ENCODE measurements around the gene FN3KRP.

FN3KRP gene

GRCh38 chr17:82709676-82710498, 6.6 kb upstream of the FN3KRP start:
- no peaks in the 10 kb centered on the region for H3K4me1 ChIP-seq (ENCODE audit: control insufficient read depth, insufficient read depth, low read length, poor library complexity, severe bottlenecking)
- H3K27me3 ChIP-seq (replicated peaks; ENCODE audit: control insufficient read depth, insufficient read depth, low read length, poor library complexity, severe bottlenecking), result no peaks in the 10 kb centered on the region
- DNase-seq, result no peak
- H3K9me3 ChIP-seq (ENCODE audit: control insufficient read depth, low read length), result no peaks in the 10 kb centered on the region
- no peak overlapping the region for H3K27ac ChIP-seq (ENCODE audit: insufficient read depth, low read length, poor library complexity, severe bottlenecking)
- no peaks in the 10 kb centered on the region for H3K36me3 ChIP-seq (ENCODE audit: control insufficient read depth, insufficient read depth, low read length)
- no peak overlapping the region for H3K4me3 ChIP-seq (ENCODE audit: insufficient read depth, low read depth, low read length, poor library complexity, severe bottlenecking)

DNA sequence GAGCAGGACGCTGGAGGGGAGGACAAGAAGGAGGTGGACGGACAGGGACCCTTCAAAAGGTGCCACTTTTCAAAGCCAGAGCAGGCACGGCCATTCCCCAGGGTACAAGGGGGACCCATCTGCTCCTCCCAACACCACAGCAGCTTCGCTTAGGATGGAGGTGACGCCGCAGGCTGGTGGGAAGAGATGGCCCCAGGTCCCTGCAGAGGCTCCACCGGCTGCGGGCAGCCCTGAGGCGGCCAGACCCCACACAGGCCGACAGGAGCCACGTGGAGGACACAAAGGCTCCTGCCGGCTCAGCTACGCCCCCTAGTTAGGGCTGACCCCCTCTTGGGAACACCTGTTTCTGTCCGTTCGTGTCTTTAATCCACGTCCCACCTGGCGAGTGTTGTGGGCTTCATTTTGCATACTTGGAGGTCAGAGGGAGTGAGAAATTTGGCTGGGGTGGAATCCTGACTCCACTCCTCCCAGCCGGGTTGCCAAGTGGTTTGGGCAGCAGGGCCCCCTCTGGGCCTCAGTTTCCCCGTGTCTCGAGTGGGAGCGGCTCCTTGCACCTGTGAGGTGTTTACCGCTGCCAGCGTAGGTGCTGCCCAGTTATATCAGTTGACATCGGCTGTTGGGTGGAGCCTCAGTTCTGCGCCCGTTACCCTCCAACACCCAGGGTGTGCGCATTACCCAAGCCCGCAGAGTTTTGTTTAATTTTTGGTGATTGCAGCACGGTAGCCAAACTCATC, 5.8 kb upstream of the FN3KRP start:
- H3K27me3 ChIP-seq (replicated peaks; ENCODE audit: control insufficient read depth, insufficient read depth, low read length, poor library complexity, severe bottlenecking), result no peaks in the 10 kb centered on the region
- no peaks in the 10 kb centered on the region for H3K36me3 ChIP-seq (ENCODE audit: control insufficient read depth, insufficient read depth, low read length)
- H3K27ac ChIP-seq (ENCODE audit: insufficient read depth, low read length, poor library complexity, severe bottlenecking), result no peak overlapping the region
- H3K9me3 ChIP-seq (ENCODE audit: control insufficient read depth, low read length), result no peaks in the 10 kb centered on the region
- no peak overlapping the region for H3K4me3 ChIP-seq (ENCODE audit: insufficient read depth, low read depth, low read length, poor library complexity, severe bottlenecking)
- no peak for DNase-seq
- H3K4me1 ChIP-seq (ENCODE audit: control insufficient read depth, insufficient read depth, low read length, poor library complexity, severe bottlenecking), result no peaks in the 10 kb centered on the region

GRCh38 chr17:82713071-82713723, 3.3 kb upstream of the FN3KRP start:
- Histone ChIP-seq H3K27ac (ENCODE audit: insufficient read depth, low read length, poor library complexity, severe bottlenecking) (no peak overlapping the region), H3K27me3 (replicated peaks; ENCODE audit: control insufficient read depth, insufficient read depth, low read length, poor library complexity, severe bottlenecking) (no peaks in the 10 kb centered on the region)

GRCh38 chr17:82718986-82719685, 2.6 kb downstream of the FN3KRP start:
- H3K27ac ChIP-seq (ENCODE audit: insufficient read depth, low read length, poor library complexity, severe bottlenecking), result no peak overlapping the region
- no peaks in the 10 kb centered on the region for H3K9me3 ChIP-seq (ENCODE audit: control insufficient read depth, low read length)
- DNase-seq, result no peak
- peaks cover 25% of the 10 kb centered on the region for H3K36me3 ChIP-seq (ENCODE audit: control insufficient read depth, insufficient read depth, low read length)
- no peak overlapping the region for H3K4me3 ChIP-seq (ENCODE audit: insufficient read depth, low read depth, low read length, poor library complexity, severe bottlenecking)
- H3K4me1 ChIP-seq (ENCODE audit: control insufficient read depth, insufficient read depth, low read length, poor library complexity, severe bottlenecking), result peaks cover 13% of the 10 kb centered on the region
- no peaks in the 10 kb centered on the region for H3K27me3 ChIP-seq (replicated peaks; ENCODE audit: control insufficient read depth, insufficient read depth, low read length, poor library complexity, severe bottlenecking)

More at GRCh38 chr17:82713071-82713723, 3.3 kb upstream of the FN3KRP start:
- H3K4me3 ChIP-seq (ENCODE audit: insufficient read depth, low read depth, low read length, poor library complexity, severe bottlenecking), result no peak overlapping the region
- H3K9me3 ChIP-seq (ENCODE audit: control insufficient read depth, low read length), result no peaks in the 10 kb centered on the region
- H3K4me1 ChIP-seq (ENCODE audit: control insufficient read depth, insufficient read depth, low read length, poor library complexity, severe bottlenecking), result peaks cover 13% of the 10 kb centered on the region
- DNase-seq, result no peak
- no peaks in the 10 kb centered on the region for H3K36me3 ChIP-seq (ENCODE audit: control insufficient read depth, insufficient read depth, low read length)

DNA sequence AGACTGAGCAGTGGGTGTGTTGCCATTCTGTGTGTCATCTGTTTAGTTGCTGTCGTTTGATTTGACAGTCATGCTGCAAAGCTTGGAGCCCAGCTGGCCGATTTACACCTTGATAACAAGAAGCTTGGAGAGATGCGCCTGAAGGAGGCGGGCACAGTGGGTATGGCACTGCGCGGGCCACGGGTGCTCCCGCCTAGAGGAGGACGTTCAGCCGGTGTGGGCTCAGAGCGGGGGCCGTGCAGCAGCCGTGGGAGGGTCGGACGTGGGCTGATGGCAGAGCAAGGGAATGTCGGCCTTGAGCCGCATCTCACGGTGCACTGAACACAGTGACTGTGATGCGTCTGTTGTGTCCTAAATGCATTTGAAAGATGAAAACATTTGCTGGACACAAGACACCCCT, 3.7 kb downstream of the FN3KRP start:
- H3K4me1 ChIP-seq (ENCODE audit: control insufficient read depth, insufficient read depth, low read length, poor library complexity, severe bottlenecking), result peaks cover 13% of the 10 kb centered on the region

GRCh38 chr17:82722341-82723013, 6.0 kb downstream of the FN3KRP start:
- H3K27me3 ChIP-seq (replicated peaks; ENCODE audit: control insufficient read depth, insufficient read depth, low read length, poor library complexity, severe bottlenecking), result no peaks in the 10 kb centered on the region
- no peak for DNase-seq
- no peak overlapping the region for H3K4me3 ChIP-seq (ENCODE audit: insufficient read depth, low read depth, low read length, poor library complexity, severe bottlenecking)
- peaks cover 5% of the 10 kb centered on the region for H3K4me1 ChIP-seq (ENCODE audit: control insufficient read depth, insufficient read depth, low read length, poor library complexity, severe bottlenecking)
- no peaks in the 10 kb centered on the region for H3K9me3 ChIP-seq (ENCODE audit: control insufficient read depth, low read length)
- no peak overlapping the region for H3K27ac ChIP-seq (ENCODE audit: insufficient read depth, low read length, poor library complexity, severe bottlenecking)
- peaks cover 38% of the 10 kb centered on the region for H3K36me3 ChIP-seq (ENCODE audit: control insufficient read depth, insufficient read depth, low read length)

More for the DNA sequence above, 3.7 kb downstream of the FN3KRP start:
- Histone ChIP-seq H3K27ac (ENCODE audit: insufficient read depth, low read length, poor library complexity, severe bottlenecking) (no peak overlapping the region), H3K9me3 (ENCODE audit: control insufficient read depth, low read length) (no peaks in the 10 kb centered on the region), H3K27me3 (replicated peaks; ENCODE audit: control insufficient read depth, insufficient read depth, low read length, poor library complexity, severe bottlenecking) (no peaks in the 10 kb centered on the region), H3K4me3 (ENCODE audit: insufficient read depth, low read depth, low read length, poor library complexity, severe bottlenecking) (no peak overlapping the region), H3K36me3 (ENCODE audit: control insufficient read depth, insufficient read depth, low read length) (peaks cover 25% of the 10 kb centered on the region)
- no peak for DNase-seq

- Histone ChIP-seq H3K4me3 (ENCODE audit: insufficient read depth, low read depth, low read length, poor library complexity, severe bottlenecking) (no peak overlapping the region), H3K27ac (ENCODE audit: insufficient read depth, low read length, poor library complexity, severe bottlenecking) (no peak overlapping the region), H3K27me3 (replicated peaks; ENCODE audit: control insufficient read depth, insufficient read depth, low read length, poor library complexity, severe bottlenecking) (no peaks in the 10 kb centered on the region), H3K9me3 (ENCODE audit: control insufficient read depth, low read length) (no peaks in the 10 kb centered on the region), H3K4me1 (ENCODE audit: control insufficient read depth, insufficient read depth, low read length, poor library complexity, severe bottlenecking) (no peaks in the 10 kb centered on the region), H3K36me3 (ENCODE audit: control insufficient read depth, insufficient read depth, low read length) (peaks cover 39% of the 10 kb centered on the region)
- DNase-seq, result no peak
Observed at GRCh38 chr17:82723169-82723807, 6.8 kb downstream of the FN3KRP start.

DNA sequence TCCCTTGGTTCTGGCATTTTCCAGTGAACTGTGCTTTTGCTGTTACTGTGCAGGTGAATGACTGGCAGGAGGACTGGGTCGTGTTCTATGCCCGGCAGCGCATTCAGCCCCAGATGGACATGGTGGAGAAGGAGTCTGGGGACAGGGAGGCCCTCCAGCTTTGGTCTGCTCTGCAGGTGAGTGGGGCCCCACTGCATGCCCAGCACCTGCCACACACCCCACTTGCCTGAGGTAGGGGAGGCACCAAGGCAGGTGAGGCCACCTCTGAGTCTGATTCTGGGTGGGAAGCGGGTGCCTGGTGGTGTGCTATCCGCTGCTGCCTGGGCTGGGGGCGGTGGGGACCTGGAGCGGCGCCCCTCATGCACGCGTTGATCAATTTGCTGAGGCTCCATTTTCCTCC, 9.9 kb downstream of the FN3KRP start:
- peaks cover 24% of the 10 kb centered on the region for H3K36me3 ChIP-seq (ENCODE audit: control insufficient read depth, insufficient read depth, low read length)

More for the DNA sequence above, 9.9 kb downstream of the FN3KRP start:
- no peak overlapping the region for H3K27ac ChIP-seq (ENCODE audit: insufficient read depth, low read length, poor library complexity, severe bottlenecking)
- H3K4me1 ChIP-seq (ENCODE audit: control insufficient read depth, insufficient read depth, low read length, poor library complexity, severe bottlenecking), result no peaks in the 10 kb centered on the region
- no peak for DNase-seq
- H3K4me3 ChIP-seq (ENCODE audit: insufficient read depth, low read depth, low read length, poor library complexity, severe bottlenecking), result no peak overlapping the region
- H3K27me3 ChIP-seq (replicated peaks; ENCODE audit: control insufficient read depth, insufficient read depth, low read length, poor library complexity, severe bottlenecking), result no peaks in the 10 kb centered on the region
- H3K9me3 ChIP-seq (ENCODE audit: control insufficient read depth, low read length), result no peaks in the 10 kb centered on the region

Data from effector memory CD4-positive, alpha-beta T cell (primary cell).